H7 (cell line): Measurements from ENCODE around the gene DHRS2. TPM values are rescaled to one million over a fixed set of nuclear protein-coding genes. Genes with fewer than 3 reads are reported as not detected.
"Not testable (repeated sequence)": the region's sequence is repeated elsewhere in the genome, so short reads cannot be mapped to it uniquely, and the experiment has no call there.

Experiments
- DNase-seq: peaks from one replicate; pipeline ENCODE4 v3.0.0; 2012
- H3K27me3 ChIP-seq: 2 replicates; pipeline ENCODE4 v1.6.0; 2011; ENCODE audit warnings: mild to moderate bottlenecking, low read length; ENCODE audit not compliant: control insufficient read depth, insufficient read depth
- H3K36me3 ChIP-seq: replicated peaks from 2 replicates; pipeline ENCODE4 v1.5.1; 2011; ENCODE audit warnings: low read length; ENCODE audit not compliant: control insufficient read depth, insufficient read depth
- H3K4me3 ChIP-seq: 2 replicates; pipeline ENCODE4 v1.5.1; 2011; ENCODE audit warnings: low read depth, mild to moderate bottlenecking, control low read depth, low read length, moderate library complexity; ENCODE audit not compliant: insufficient read depth
- total RNA-seq: library from RNA; depleted of rRNA; stranded (reverse); fragments of >200 nt; shearing (Covaris generic); gene quantifications from 2 replicates; pipeline ENCODE4 v1.2.3, GENCODE V29; 2014

The DHRS2 gene
- total RNA-seq, 1 experiment from 2014 or later = 1.1 TPM

DNA sequence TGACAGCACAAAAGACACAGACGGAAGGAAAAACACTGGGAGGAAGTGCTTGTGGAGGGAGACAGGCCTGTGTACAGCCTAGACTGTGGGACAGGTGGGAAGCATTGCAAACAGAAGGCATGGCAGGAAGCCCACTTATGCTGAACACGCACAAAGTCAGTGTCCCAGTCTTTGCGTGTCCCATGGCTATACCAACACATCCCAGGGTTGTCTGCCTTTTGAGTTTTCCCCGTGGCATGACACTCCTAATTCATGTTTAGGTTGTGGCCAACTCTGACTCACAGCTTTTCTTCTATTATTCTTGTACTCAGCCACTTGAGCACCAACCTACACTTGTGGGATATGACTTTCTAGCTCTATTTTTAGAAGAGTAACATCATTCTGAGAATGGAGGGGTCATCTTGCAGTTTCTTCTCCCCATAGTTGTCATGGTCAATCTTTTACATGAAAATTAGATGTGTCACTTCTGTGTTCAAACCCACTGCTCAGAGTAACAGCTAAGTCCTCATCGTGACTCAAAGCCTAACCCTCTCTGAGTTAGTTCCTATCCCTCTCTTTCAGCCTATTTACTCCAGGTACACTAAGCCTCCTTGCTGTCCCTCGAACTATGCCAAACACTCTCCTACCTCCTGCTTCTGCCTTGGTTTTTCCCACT is 30.1 kb upstream of the DHRS2 start:
- Histone ChIP-seq H3K36me3 (no peaks in the 10 kb centered on the region), H3K27me3 (no peaks in the 10 kb centered on the region), H3K4me3 (no peak overlapping the region)
- DNase-seq = no peak

DNA sequence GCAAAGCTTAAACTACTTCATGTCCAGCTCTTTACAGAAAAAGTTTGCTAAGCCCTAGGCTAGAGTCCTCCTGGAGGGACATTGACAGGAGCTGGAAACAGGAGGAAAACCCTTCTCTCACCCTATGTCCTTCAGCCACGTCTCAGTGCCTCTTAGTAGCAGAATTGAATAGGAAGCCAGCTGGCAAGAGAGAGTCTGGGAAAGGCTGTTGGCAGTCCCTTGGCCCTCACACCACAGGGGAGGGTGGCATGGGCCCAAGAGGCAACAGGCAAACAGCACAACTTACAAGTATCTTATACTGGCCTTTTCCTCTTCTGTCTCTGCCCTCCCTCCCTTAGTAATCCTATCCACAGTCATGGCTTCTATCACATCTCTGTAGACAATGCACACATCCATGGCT is 27.7 kb upstream of the DHRS2 start:
- no peaks in the 10 kb centered on the region for H3K36me3 ChIP-seq
- no peaks in the 10 kb centered on the region for H3K27me3 ChIP-seq
- H3K4me3 ChIP-seq = no peak overlapping the region
- no peak for DNase-seq

DNA sequence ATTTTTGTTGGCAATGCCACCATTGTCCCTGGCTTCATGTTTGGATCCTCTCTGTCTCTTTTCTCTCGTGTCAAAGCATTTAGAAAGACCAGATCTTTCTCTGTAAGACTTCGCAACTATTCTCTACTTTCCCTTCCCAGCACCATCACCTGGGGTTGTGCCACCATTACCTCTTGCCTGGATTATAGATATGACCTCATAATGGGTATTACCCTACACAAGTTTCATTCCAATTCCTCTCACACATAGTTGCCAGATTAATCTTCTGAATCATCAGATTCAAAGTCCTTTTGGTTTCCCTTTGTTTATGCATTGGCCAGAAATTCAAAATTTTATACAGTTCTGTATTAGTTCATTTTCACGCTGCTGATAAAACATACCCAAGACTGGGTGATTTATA is 27.2 kb upstream of the DHRS2 start:
- DNase-seq = no peak
- H3K4me3 ChIP-seq = no peak overlapping the region
- no peaks in the 10 kb centered on the region for H3K36me3 ChIP-seq
- H3K27me3 ChIP-seq = no peaks in the 10 kb centered on the region

DNA sequence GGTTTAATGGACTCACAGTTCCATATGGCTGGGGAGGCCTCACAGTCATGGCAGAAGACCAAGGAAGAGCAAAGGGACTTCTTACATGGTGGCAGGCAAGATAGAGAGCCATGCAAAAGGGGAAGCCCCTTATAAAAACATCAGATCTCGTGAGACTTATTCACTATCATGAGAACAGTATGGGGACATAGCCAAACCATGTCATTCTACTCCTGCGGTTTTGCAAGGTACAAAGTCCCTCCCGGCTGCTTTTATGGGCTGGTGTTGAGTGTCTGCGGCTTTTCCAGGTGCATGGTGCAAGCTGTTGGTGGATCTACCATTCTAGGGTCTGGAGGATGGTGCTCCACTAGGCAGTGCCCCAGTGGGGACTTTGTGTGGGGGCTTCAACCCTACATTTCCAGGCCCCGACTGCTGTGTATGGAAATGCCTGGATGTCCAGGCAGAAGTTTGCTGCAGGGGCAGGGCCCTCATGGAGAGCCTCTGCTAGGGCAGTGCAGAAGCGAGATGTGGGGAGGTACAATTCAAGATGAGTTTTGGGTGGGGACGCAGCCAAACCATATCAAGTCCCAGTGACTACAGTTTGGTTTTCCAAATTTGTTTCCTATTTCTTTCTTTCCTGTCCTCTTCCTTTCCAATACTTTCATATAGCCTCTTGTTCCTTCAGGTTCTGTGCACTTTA is 26.6 kb upstream of the DHRS2 start:
- H3K4me3 ChIP-seq, DNase-seq, H3K36me3 ChIP-seq, H3K27me3 ChIP-seq: not testable (repeated sequence)

DNA sequence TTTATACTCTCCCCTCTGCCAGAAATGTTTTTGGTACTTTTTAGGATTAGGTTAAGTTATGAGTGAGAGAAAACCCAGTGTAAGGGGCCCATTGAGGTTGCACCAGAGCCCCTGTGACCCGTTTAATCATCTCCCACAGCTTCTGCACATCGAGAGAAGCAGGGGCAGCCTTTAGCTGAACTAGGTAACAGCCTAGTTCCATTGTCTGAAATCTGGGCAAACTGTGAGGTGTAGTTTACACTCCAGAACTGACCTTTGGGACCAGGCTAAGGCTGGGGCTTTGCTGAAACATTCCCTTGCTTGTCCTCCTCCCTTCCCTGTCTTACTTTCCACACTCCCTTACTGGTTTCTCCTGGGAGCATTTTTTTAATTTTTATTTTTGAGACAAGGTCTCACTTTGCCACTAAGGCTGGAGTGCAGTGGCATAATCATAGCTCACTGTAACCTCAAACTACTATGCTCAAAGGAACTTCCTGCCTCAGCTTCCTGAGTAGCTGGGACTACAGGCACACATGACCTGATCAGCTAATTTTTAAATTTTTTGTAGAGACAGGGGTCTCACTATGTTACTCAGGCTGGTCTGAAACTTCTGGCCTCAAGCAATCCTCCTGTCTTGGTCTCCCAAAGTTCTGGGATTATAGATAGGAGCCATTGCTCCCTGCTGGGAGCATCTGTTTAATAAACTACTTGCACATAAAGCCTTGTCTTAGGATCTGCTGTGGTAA is 25.9 kb upstream of the DHRS2 start:
- no peak overlapping the region for H3K4me3 ChIP-seq

DNA sequence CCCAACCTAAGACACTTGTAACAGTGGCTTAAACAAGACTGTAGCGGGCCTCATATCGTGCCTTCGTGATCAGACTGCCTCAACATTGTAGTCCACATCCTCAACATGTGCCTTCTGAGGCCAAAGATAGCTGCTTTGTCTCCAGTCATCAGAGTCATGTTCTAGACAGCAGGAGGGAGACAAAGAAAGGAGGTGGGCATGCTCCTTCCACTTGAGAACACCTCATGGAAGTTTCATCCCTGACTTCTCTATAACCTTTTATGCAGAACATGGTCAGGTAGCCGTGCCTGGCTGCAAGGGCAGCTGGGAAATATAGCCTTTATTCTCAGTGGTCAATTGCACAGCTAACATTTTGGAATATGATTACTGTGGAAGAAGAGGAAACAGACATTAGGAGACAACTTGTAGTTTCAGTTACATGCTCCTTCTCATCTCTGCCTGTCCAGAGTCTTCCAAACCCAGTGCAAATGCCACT is 25.3 kb upstream of the DHRS2 start:
- DNase-seq = no peak
- H3K27me3 ChIP-seq = no peaks in the 10 kb centered on the region
- H3K4me3 ChIP-seq = no peak overlapping the region
- H3K36me3 ChIP-seq = no peaks in the 10 kb centered on the region

More for the DNA sequence above, 25.9 kb upstream of the DHRS2 start:
- H3K27me3 ChIP-seq = no peaks in the 10 kb centered on the region
- no peaks in the 10 kb centered on the region for H3K36me3 ChIP-seq
- DNase-seq = no peak

DNA sequence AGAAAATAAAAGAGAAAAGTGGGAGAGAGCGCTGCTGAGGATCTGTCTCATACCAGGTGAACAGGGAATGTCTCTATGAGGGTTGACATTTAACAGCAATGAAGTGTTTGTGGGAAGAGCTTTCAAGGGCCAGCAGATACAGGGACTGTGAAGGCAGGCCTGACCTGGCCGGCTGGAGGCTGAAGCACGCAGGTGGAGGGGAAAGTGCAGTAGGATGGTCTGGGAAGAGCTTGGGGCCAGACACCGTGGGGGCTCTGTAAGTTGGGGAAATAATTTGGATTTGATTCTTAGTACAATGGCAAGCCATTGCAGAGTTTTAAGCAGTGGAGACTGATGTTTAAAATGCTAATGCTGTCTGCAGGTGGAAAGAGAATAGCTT is 23.8 kb upstream of the DHRS2 start:
- no peak for DNase-seq
- H3K36me3 ChIP-seq = no peaks in the 10 kb centered on the region
- no peaks in the 10 kb centered on the region for H3K27me3 ChIP-seq
- H3K4me3 ChIP-seq = no peak overlapping the region

DNA sequence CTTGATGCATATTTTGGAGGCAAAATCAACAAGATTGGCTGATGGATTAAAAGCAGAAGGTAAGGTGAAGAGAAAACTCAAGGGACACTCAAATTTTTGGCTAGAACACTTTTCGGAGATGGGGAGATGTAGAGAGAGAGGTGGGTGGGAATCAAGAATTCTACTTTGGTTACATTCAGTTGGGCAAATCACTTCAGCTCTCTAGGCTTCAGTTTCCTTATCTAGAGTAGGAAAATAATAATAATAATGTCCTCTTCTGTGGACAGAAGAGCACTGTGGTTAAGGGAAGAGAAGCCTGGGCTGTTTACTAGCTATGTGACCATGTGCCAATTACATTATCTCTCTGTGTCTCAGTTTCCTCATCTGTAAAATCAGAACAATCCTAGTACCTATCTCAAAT is 23.4 kb upstream of the DHRS2 start:
- no peak for DNase-seq
- Histone ChIP-seq H3K36me3 (no peaks in the 10 kb centered on the region), H3K4me3 (no peak overlapping the region), H3K27me3 (no peaks in the 10 kb centered on the region)

DNA sequence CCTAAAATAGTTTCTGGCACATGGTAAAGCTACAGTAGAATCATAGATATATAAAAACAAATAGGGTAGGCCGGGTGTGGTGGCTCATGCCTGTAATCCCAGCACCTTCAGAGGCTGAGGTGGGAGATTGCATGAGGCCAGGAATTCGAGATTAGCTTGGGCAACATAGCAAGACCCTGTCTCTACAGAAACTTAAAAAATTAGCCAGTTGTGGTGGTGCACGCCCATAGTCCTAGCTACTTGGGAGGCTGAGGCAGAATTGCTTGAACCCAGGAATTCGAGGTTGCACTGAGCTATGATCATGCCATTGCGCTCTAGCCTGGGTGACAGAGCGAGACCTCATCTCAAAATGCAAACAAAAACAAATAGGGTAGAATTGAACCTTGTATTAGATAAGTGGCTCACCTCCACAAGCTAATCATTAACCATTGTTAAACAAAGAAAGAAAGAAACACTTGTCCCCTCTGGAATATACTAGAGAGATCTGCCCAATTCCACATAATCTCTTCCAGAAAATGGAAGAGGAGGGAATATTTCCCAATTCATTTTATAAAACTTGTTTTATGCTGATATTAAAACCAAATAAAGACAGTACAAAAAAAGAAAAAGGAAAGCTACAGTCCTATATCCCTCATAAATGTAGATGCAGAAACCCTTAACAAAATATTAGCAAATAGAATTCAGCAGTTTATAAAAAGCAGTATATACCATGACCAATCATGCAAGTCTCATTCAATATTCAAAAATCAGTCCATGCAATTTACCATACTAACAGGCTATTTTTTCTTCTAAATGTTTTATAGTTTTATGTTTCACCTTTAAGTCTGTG is 22.7 kb upstream of the DHRS2 start:
- DNase-seq = no peak
- Histone ChIP-seq H3K27me3 (no peaks in the 10 kb centered on the region), H3K4me3 (no peak overlapping the region), H3K36me3 (no peaks in the 10 kb centered on the region)

DNA sequence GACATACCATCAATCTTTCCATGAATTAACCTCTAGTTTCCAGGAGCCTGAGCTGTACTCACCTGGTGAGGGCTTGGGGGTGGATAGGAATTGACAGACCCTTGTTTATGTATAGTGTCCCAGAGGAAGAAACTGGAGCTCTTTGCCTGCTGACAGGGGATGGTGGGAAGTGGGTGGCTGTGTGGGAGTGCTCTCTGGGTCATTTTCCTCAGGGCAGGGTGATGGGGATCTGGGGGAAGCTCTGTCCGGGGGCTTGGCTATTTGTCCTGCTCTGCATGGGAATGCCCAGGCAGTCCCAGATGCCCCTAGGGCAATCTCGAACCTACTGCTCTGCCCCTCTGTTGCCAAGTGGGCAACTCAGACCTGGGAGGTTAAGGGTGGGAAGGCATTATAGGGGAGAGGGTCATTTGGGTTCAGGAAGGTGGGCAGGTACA is 21.8 kb upstream of the DHRS2 start:
- H3K4me3 ChIP-seq = no peak overlapping the region
- no peaks in the 10 kb centered on the region for H3K36me3 ChIP-seq
- DNase-seq = no peak
- H3K27me3 ChIP-seq = no peaks in the 10 kb centered on the region

DNA sequence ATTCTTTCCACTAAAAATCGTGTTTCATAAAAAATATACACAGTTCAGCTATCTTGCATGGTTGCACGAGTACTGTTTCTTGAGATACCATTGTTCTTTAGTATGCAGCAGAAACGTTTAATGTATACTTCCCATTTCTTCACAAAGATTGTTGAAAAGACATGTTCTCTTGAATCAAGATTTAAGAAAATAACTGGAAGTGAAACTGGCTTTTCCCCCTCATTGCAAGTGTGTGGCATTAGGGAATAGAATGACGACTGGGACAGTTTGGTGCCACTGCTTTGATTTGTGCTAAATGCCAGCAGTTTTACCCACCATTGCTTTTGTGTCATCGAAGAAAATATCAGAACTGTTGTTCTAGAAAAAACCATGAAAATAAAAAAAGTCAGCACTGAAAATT is 20.3 kb upstream of the DHRS2 start:
- Histone ChIP-seq H3K36me3 (no peaks in the 10 kb centered on the region), H3K27me3 (no peaks in the 10 kb centered on the region), H3K4me3 (no peak overlapping the region)
- no peak for DNase-seq

DNA sequence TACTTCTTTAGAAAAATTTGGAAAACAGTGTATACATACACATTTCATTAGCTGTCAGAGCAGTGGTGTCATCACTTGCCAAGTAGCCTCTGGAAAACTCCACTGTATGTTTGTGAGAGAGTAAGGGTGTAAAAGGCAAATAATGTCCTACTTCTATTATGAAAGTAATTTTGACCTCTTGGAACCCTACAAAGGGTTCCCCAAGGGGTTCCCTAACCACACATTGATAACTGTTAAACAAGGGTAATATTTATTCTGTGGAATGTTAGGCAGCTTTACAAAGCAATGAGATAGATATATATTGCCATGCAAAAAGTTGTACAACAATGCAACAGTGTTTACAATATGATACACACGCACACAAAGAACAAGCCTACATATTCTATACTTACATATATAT is 18.6 kb upstream of the DHRS2 start:
- no peaks in the 10 kb centered on the region for H3K36me3 ChIP-seq
- no peaks in the 10 kb centered on the region for H3K27me3 ChIP-seq
- DNase-seq = no peak
- H3K4me3 ChIP-seq = no peak overlapping the region

DNA sequence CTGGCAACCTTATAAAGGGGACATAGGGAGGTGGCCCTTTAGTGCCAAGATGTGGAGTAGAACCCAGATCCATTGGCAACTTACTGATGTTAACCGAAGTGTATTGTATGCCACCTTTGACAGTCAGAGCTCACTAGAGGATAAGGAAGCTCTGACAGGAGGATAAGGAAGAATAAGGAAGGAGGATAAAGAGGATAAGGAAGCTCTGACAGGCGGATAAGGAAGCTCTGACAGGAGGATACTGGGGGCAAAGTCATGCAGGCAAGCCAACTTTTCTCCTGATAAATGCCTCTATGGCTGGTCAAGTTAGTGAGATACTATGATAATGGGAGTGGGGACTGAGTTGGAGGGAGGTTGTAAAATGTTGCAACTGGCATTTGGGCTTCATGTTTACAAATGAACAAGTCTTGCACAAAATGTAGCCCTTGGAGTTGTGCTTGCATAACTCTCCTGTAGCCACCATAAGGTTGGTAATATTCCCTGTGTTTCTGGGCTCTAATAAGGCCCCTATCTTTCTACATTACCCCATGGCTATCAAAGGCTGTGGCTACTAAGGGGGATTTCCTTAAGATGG is 17.7 kb upstream of the DHRS2 start:
- Histone ChIP-seq H3K27me3 (no peaks in the 10 kb centered on the region), H3K4me3 (no peak overlapping the region), H3K36me3 (no peaks in the 10 kb centered on the region)
- DNase-seq = no peak

DNA sequence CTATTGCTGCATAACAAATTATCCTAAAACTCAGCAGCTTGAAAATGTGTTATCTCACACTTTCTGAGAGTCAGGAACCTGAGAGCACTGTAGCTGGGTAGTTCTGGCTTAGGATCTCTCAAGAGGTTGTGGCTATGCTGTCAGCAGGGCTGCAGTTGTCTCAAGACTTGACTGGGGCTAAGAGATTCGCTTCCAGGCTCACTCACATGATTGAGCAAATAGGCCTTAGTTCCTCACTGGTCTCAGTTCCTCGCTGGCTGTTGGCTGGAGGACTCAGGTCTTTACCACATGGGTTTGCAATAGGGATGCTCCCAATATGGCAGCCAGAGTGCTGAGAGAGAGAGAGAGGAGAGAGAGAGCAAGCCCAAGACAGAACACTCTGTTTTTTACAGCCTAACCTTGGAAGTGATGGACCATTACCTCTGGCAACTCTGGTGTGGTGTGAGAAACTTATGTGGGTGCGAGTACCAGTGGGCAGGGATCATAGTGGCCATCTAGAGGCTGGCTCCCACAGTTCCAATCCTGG is 15.9 kb upstream of the DHRS2 start:
- no peaks in the 10 kb centered on the region for H3K36me3 ChIP-seq
- H3K27me3 ChIP-seq = no peaks in the 10 kb centered on the region
- DNase-seq = no peak
- no peak overlapping the region for H3K4me3 ChIP-seq
